ENCODE results near the gene RAB27B.
"Not testable (repeated sequence)": the region's sequence is repeated elsewhere in the genome, so short reads cannot be mapped to it uniquely, and the experiment has no call there.

RAB27B gene

GRCh38 chr18:54820785-54821275 lies 7.4 kb upstream of the RAB27B start:
- DNase-seq = not testable (repeated sequence)

GRCh38 chr18:54822872-54823845 lies 5.1 kb upstream of the RAB27B start:
- no peak for DNase-seq

GRCh38 chr18:54824761-54825160 lies 3.5 kb upstream of the RAB27B start:
- no peak for DNase-seq

- DNase-seq = no peak
Observed at GRCh38 chr18:54825601-54826344, 2.5 kb upstream of the RAB27B start.

GRCh38 chr18:54828986-54829385 lies 709 bp downstream of the RAB27B start:
- DNase-seq = no peak

- DNase-seq = no peak
Observed at GRCh38 chr18:54829856-54830255, 1.6 kb downstream of the RAB27B start.

GRCh38 chr18:54830260-54830659 lies 2.0 kb downstream of the RAB27B start:
- no peak for DNase-seq

- DNase-seq = no peak
Observed at GRCh38 chr18:54830866-54831265, 2.6 kb downstream of the RAB27B start.

- DNase-seq = no peak
Observed at GRCh38 chr18:54835944-54836343, 7.7 kb downstream of the RAB27B start.

GRCh38 chr18:54843314-54843713 lies 15.0 kb downstream of the RAB27B start:
- no peak for DNase-seq

GRCh38 chr18:54845787-54846186 lies 17.5 kb downstream of the RAB27B start:
- DNase-seq = no peak

- no peak for DNase-seq
Observed at GRCh38 chr18:54848121-54848520, 19.8 kb downstream of the RAB27B start.

GRCh38 chr18:54849683-54850082 lies 21.4 kb downstream of the RAB27B start:
- no peak for DNase-seq

- no peak for DNase-seq
Observed at GRCh38 chr18:54850598-54850997, 22.3 kb downstream of the RAB27B start.

- DNase-seq = no peak
Observed at GRCh38 chr18:54852780-54853675, 24.8 kb downstream of the RAB27B start.

GRCh38 chr18:54855050-54855449 lies 26.8 kb downstream of the RAB27B start:
- not testable (repeated sequence) for DNase-seq

- no peak for DNase-seq
Observed at GRCh38 chr18:54856105-54856646, 27.9 kb downstream of the RAB27B start.

GRCh38 chr18:54857499-54857898 lies 29.2 kb downstream of the RAB27B start:
- DNase-seq = no peak

- DNase-seq = no peak
Observed at GRCh38 chr18:54859667-54860421, 31.6 kb downstream of the RAB27B start.

- DNase-seq = no peak
Observed at GRCh38 chr18:54860941-54861340, 32.7 kb downstream of the RAB27B start.

- no peak for DNase-seq
Observed at GRCh38 chr18:54867131-54867530, 38.9 kb downstream of the RAB27B start.

GRCh38 chr18:54871231-54871630 lies 43.0 kb downstream of the RAB27B start:
- DNase-seq = no peak

All from femur (tissue), 1 donor.